IMR-90 (cell line): ENCODE data around the gene ARSB.

ENCODE experiments used
- CHD1 ChIP-seq: IDR thresholded peaks from 2 replicates; pipeline ENCODE4 v1.6.1; 2012; ENCODE audit warnings: low read depth, low read length, improper control_type of control experiment
- POLR2A ChIP-seq: IDR thresholded peaks from 2 replicates; pipeline ENCODE4 v1.6.1; 2012; ENCODE audit warnings: mild to moderate bottlenecking, low read depth, low read length
- SMC3 ChIP-seq: fragments of 150-350 bp; IDR thresholded peaks from 2 replicates; pipeline ENCODE4 v1.6.1; 2016; ENCODE audit warnings: low read depth, mild to moderate bottlenecking, antibody characterized with exemption, low read length, moderate library complexity
- TF ChIP-seq, protein P1 (sequence below): conservative IDR thresholded peaks from 2 replicates; pipeline ENCODE4 v1.5.1; 2012; ENCODE audit warnings: mild to moderate bottlenecking, low read depth, low read length, improper control_type of control experiment

GRCh38 chr5:78813286-78813685 lies 171.8 kb downstream of the ARSB start:
- TF ChIP-seq, protein P1, sequence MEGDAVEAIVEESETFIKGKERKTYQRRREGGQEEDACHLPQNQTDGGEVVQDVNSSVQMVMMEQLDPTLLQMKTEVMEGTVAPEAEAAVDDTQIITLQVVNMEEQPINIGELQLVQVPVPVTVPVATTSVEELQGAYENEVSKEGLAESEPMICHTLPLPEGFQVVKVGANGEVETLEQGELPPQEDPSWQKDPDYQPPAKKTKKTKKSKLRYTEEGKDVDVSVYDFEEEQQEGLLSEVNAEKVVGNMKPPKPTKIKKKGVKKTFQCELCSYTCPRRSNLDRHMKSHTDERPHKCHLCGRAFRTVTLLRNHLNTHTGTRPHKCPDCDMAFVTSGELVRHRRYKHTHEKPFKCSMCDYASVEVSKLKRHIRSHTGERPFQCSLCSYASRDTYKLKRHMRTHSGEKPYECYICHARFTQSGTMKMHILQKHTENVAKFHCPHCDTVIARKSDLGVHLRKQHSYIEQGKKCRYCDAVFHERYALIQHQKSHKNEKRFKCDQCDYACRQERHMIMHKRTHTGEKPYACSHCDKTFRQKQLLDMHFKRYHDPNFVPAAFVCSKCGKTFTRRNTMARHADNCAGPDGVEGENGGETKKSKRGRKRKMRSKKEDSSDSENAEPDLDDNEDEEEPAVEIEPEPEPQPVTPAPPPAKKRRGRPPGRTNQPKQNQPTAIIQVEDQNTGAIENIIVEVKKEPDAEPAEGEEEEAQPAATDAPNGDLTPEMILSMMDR = no peak
- TF ChIP-seq SMC3 (no peak), POLR2A (no peak), CHD1 (no peak)
